Melanocyte of skin (primary cell): ENCODE measurements around the gene CNOT10. TPM values are rescaled to one million over a fixed set of nuclear protein-coding genes. Genes with fewer than 3 reads are reported as not detected.

Experiments used
- total RNA-seq, 2 donors: library from RNA; depleted of rRNA; stranded (reverse); fragments of >200 nt; gene quantifications; 2 replicates each; pipeline ENCODE4 v1.2.3, GENCODE V29; 2012

CNOT10 gene
- 10 to 100 TPM; 20.6 to 30.6 TPM for total RNA-seq

DNA sequence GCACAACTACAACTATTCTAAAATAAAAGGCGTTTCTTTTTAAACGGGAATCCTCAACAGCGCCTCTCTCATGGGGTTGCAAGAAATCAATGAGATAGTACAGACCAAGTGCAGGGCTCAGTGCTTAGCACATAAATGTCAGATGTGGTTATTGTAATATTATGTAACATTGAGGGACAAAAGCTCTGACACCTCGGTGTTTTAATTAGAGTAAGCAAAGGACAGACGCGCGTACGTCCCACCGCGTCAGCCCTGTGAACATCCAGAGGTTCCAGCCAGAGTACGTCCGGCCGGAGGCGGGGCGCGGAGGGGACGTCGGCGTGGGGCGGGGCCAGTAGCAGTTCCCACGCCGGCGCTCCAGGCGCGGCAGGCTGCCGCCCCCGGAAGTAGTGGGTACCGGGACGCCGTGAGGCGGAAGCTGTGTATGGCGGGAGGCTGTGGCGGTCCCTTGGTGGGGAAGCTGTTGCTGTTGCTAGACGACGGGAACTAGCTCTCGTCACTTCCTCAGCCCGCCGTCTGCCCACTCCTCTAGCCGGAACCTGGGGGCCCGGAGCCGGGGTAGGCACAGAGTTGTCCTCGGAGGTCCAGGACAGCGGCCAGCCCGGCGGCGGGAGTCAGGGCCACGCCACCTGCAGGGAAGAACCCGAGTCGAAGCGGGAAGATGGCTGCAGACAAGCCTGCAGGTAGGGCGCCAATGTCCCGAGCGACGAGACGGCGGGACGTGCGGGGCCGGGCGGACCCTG, at the start of gene CNOT10:
CNOT10 (plus strand) TSS at position 389 of the 743 bp plus-strand sequence; CDS start at position 662, 273 bp downstream.

DNA sequence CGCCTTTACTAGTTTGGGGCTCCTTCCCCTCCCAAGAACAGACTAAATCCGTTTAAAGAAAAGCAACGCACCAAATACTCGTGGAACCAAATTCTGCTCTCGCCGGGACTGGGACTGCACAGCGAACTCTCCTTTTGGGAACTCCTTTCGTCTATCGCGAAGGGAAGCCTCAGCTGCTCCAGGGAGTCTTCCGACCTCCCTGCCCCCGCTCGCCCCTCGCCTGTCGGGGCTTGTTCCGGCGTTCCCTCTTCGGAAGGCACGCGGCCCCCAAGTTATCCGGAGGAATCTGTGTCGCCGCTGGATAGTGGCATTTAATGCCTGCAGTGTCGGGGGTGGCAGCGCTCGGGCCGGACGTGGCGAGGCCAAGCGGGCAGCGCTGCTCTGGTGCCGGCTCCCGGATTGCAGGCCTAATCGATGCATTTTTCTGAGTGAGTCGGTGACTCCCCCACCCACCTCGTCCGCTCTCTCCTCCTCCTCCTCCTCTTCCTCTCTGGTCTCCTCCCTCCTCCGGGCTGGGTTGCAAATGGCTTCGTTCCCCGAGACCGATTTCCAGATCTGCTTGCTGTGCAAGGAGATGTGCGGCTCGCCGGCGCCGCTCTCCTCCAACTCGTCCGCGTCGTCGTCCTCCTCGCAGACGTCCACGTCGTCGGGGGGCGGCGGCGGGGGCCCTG, 132.7 kb downstream of the CNOT10 start, which contains the start of gene TRIM71:
TRIM71 (plus strand) TSS at position 440 of the 671 bp plus-strand sequence; CDS start at position 524, 84 bp downstream.

Other genes with a start within 250 kb of the CNOT10 start
- 10 to 100 TPM; 48.5 to 69.6 TPM for gene CMTM6, start 182.3 kb upstream of the CNOT10 start, total RNA-seq
- gene DYNC1LI1, start 114.3 kb upstream of the CNOT10 start, total RNA-seq = 10 to 100 TPM; 31.3 to 36.0 TPM
- gene TRIM71, start 132.8 kb downstream of the CNOT10 start, total RNA-seq = under 1 TPM; under 0.01 TPM